Thymus (tissue), 11 donors: Measurements from ENCODE around the gene SLC2A3. TPM values are rescaled to one million over a fixed set of nuclear protein-coding genes. Genes with fewer than 3 reads are reported as not detected.
"Not testable (repeated sequence)": the region's sequence is repeated elsewhere in the genome, so short reads cannot be mapped to it uniquely, and the experiment has no call there.

Experiments used
- DNase-seq, 9 donors: peaks; one replicate each; pipeline ENCODE4 v3.0.0-alpha.2; 2013; ENCODE audit warnings: low spot score in 9 of 9, low read depth in 6 of 9, missing footprints in 1 of 9
- H3K27ac ChIP-seq, 2 donors: one replicate each; pipeline ENCODE4 v1.5.1; 2013; ENCODE audit warnings: control low read depth in 1 of 2, low read depth in 1 of 2, low read length in 1 of 2, mild to moderate bottlenecking in 1 of 2, moderate library complexity in 1 of 2
- H3K27me3 ChIP-seq, 2 donors: one replicate each; pipeline ENCODE4 v1.5.1; 2013; ENCODE audit warnings: low read length in 1 of 2; ENCODE audit not compliant: control insufficient read depth in 2 of 2, insufficient read depth in 1 of 2
- H3K36me3 ChIP-seq, 2 donors: one replicate each; pipeline ENCODE4 v1.5.1; 2013; ENCODE audit warnings: low read length in 1 of 2, mild to moderate bottlenecking in 1 of 2, moderate library complexity in 1 of 2; ENCODE audit not compliant: control insufficient read depth in 2 of 2, insufficient read depth in 2 of 2
- H3K4me1 ChIP-seq, 2 donors: one replicate each; pipeline ENCODE4 v1.5.1; 2013; ENCODE audit warnings: low read length in 2 of 2; ENCODE audit not compliant: control insufficient read depth in 2 of 2, insufficient read depth in 2 of 2
- H3K4me3 ChIP-seq, 2 donors: one replicate each; pipeline ENCODE4 v1.5.1; 2013; ENCODE audit warnings: low read length in 2 of 2, control low read depth in 1 of 2, mild to moderate bottlenecking in 1 of 2
- H3K9me3 ChIP-seq, 2 donors: one replicate each; pipeline ENCODE4 v1.5.1; 2013; ENCODE audit warnings: low read length in 1 of 2, mild to moderate bottlenecking in 1 of 2; ENCODE audit not compliant: control insufficient read depth in 2 of 2, insufficient read depth in 1 of 2
- WGBS: extraction: QIAGEN DNeasy Blood & Tissue Kit; methylation state at CpG from one replicate; pipeline ENCODE4 v1.1.7; 2013; 5-methylcytosine and 5-hydroxymethylcytosine counted together
- polyA plus RNA-seq: library from polyadenylated mRNA; stranded (reverse); fragments of 200-250 nt; gene quantifications from one replicate; pipeline ENCODE4 v1.2.3, GENCODE V29; 2013
- total RNA-seq: library from RNA; stranded (reverse); fragments of 120-200 nt; gene quantifications from one replicate; pipeline ENCODE4 v1.2.4, GENCODE V29; 2013
- donor health status: healthy.

Gene SLC2A3
- total and polyA plus RNA-seq, 2 donors: 14.9 to 37.6 TPM

- H3K27me3 ChIP-seq, H3K27ac ChIP-seq, DNase-seq, H3K4me3 ChIP-seq, H3K4me1 ChIP-seq, H3K9me3 ChIP-seq, H3K36me3 ChIP-seq: not testable (repeated sequence)
- 95% methylated on average over 4 of the region's 4 CpGs for WGBS
Measured at GRCh38 chr12:7881736-7882120, 54.3 kb downstream of the SLC2A3 start.

DNA sequence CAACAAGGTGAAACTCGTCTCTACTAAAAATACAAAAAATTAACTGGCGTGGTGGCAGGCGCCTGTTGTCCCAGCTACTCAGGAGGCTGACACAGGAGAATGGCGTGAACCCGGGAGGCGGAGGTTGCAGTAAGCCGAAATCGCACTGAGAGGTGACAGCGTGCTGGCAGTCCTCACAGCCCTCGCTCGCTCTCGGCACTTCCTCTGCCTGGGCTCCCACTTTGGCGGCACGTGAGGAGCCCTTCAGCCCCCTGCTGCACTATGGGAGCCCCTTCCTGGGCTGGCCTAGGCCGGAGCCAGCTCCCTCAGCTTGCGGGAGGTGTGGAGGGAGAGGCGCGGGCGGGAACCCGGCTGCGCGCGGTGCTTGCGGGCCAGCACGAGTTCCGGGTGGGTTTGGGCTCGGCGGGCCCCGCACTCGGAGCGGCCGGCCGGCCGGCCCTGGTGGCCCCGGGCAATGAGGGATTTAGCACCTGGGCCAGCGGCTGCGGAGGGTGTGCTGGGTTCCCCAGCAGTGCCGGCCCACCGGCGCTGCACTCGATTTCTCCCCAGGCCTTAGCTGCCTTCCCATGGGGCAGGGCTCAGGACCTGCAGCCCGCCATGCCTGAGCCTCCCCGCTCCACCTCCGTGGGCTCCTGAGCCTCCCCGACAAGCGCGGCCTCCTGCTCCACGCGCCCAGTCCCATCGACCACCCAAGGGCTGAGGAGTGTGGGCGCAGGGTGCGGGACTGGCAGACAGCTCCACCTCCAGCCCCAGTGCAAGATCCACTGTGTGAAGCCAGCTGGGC is 54.8 kb downstream of the SLC2A3 start:
- not testable (repeated sequence) for H3K4me3 ChIP-seq, H3K4me1 ChIP-seq, H3K36me3 ChIP-seq, H3K27ac ChIP-seq, H3K9me3 ChIP-seq, DNase-seq, H3K27me3 ChIP-seq
- 95% methylated on average over 52 of the region's 52 CpGs for WGBS

- Histone ChIP-seq H3K27me3 (peaks cover 0 to 1% of the 10 kb centered on the region in 2 donors), H3K27ac (no peak overlapping the region), H3K4me1 (no peaks in the 10 kb centered on the region), H3K9me3 (no peaks in the 10 kb centered on the region), H3K36me3 (no peaks in the 10 kb centered on the region), H3K4me3 (no peak overlapping the region)
- WGBS: 98% methylated on average over 3 of the region's 3 CpGs
- no peak for DNase-seq
Measured at GRCh38 chr12:7879246-7879645, 56.7 kb downstream of the SLC2A3 start.

- Histone ChIP-seq H3K4me1 (no peaks in the 10 kb centered on the region), H3K9me3 (no peaks in the 10 kb centered on the region), H3K27ac (no peak overlapping the region), H3K36me3 (no peaks in the 10 kb centered on the region), H3K27me3 (peaks cover 0 to 17% of the 10 kb centered on the region in 2 donors), H3K4me3 (no peak overlapping the region)
- WGBS: 96% methylated on average over 8 of the region's 8 CpGs
- DNase-seq: no peak
Measured at GRCh38 chr12:7877420-7877819, 58.6 kb downstream of the SLC2A3 start.

- H3K4me1 ChIP-seq: no peaks in the 10 kb centered on the region
- no peak within 1 kb of the TSS for H3K27ac ChIP-seq
- no peak for DNase-seq
- H3K27me3 ChIP-seq: peaks cover 0 to 35% of the 10 kb centered on the region in 2 donors
- H3K4me3 ChIP-seq: no peak within 1 kb of the TSS
- WGBS: 19% methylated on average over 65 of the region's 65 CpGs
- H3K9me3 ChIP-seq: no peaks in the 10 kb centered on the region
- no peaks in the 10 kb centered on the region for H3K36me3 ChIP-seq
Measured at GRCh38 chr12:7872566-7873319, 63.2 kb downstream of the SLC2A3 start, which contains the start of gene SLC2A14. SLC2A14 (minus strand) TSS chr12:7872915; CDS start chr12:7869880, 3,035 bp downstream.

- H3K4me3 ChIP-seq: no peak overlapping the region
- no peak for DNase-seq
- H3K27ac ChIP-seq: no peak overlapping the region
- H3K4me1 ChIP-seq: no peaks in the 10 kb centered on the region
- WGBS: 52% methylated on average over 3 of the region's 3 CpGs
- peaks cover 0 to 35% of the 10 kb centered on the region in 2 donors for H3K27me3 ChIP-seq
- no peaks in the 10 kb centered on the region for H3K9me3 ChIP-seq
- H3K36me3 ChIP-seq: no peaks in the 10 kb centered on the region
Measured at GRCh38 chr12:7870335-7870734, 65.7 kb downstream of the SLC2A3 start.

Other genes with a start within 250 kb of the SLC2A3 start
- 0.24 TPM for gene GDF3, start 240.4 kb downstream of the SLC2A3 start, total RNA-seq
- gene GDF3, start 240.4 kb downstream of the SLC2A3 start, polyA plus RNA-seq: 0.37 TPM
- 0.19 TPM for gene DPPA3, start 224.8 kb downstream of the SLC2A3 start, total RNA-seq
- gene DPPA3, start 224.8 kb downstream of the SLC2A3 start, polyA plus RNA-seq: 0.57 TPM
- gene CLEC4C, start 188.8 kb downstream of the SLC2A3 start, total RNA-seq: 1.4 TPM
- 0.82 TPM for gene CLEC4C, start 188.8 kb downstream of the SLC2A3 start, polyA plus RNA-seq
- gene NANOGNB, start 171.0 kb downstream of the SLC2A3 start, total RNA-seq: not detected
- not detected for gene NANOGNB, start 171.0 kb downstream of the SLC2A3 start, polyA plus RNA-seq
- 0.05 TPM for gene NANOG, start 146.8 kb downstream of the SLC2A3 start, total RNA-seq
- 0.02 TPM for gene NANOG, start 146.8 kb downstream of the SLC2A3 start, polyA plus RNA-seq
- gene SLC2A14, start 63.3 kb downstream of the SLC2A3 start, total RNA-seq: 0.19 TPM
- 0.07 TPM for gene SLC2A14, start 63.3 kb downstream of the SLC2A3 start, polyA plus RNA-seq
- 4.4 TPM for gene FOXJ2, start 96.5 kb upstream of the SLC2A3 start, total RNA-seq
- gene FOXJ2, start 96.5 kb upstream of the SLC2A3 start, polyA plus RNA-seq: 8.9 TPM
- gene C3AR1, start 130.2 kb upstream of the SLC2A3 start, total RNA-seq: 8.2 TPM
- 9.6 TPM for gene C3AR1, start 130.2 kb upstream of the SLC2A3 start, polyA plus RNA-seq
- 34.4 TPM for gene NECAP1, start 146.1 kb upstream of the SLC2A3 start, total RNA-seq
- 33.3 TPM for gene NECAP1, start 146.1 kb upstream of the SLC2A3 start, polyA plus RNA-seq
- gene CLEC4A, start 187.4 kb upstream of the SLC2A3 start, total RNA-seq: 11.0 TPM
- 9.2 TPM for gene CLEC4A, start 187.4 kb upstream of the SLC2A3 start, polyA plus RNA-seq
- gene ZNF705A, start 220.8 kb upstream of the SLC2A3 start, total RNA-seq: not detected
- gene ZNF705A, start 220.8 kb upstream of the SLC2A3 start, polyA plus RNA-seq: 0.05 TPM